Liver (tissue), 9 donors: ENCODE results near the gene FLAD1. TPM values are rescaled to one million over a fixed set of nuclear protein-coding genes. Genes with fewer than 3 reads are reported as not detected.

ENCODE experiments used
- DNase-seq: peaks from one replicate; pipeline ENCODE4 v3.0.0-alpha.2; 2017; ENCODE audit warnings: low spot score
- H3K27ac ChIP-seq, 2 donors: one replicate each; pipeline ENCODE4 v1.7.0; 2013; ENCODE audit warnings: inconsistent platforms in 2 of 2, low read length in 2 of 2, control low read depth in 1 of 2, low read depth in 1 of 2, mild to moderate bottlenecking in 1 of 2
- H3K27me3 ChIP-seq, 4 donors: one replicate each; pipeline versions ENCODE4 v1.6.1 to v1.7.0; 2013; ENCODE audit warnings: low read length in 3 of 4, inconsistent platforms in 1 of 4, mild to moderate bottlenecking in 1 of 4, moderate library complexity in 1 of 4; ENCODE audit not compliant: control insufficient read depth in 4 of 4, insufficient read depth in 4 of 4
- H3K36me3 ChIP-seq, 4 donors: one replicate each; pipeline versions ENCODE4 v1.6.1 to v1.7.0; 2013; ENCODE audit warnings: low read length in 3 of 4, mild to moderate bottlenecking in 3 of 4, low read depth in 1 of 4, moderate library complexity in 1 of 4; ENCODE audit not compliant: control insufficient read depth in 4 of 4, insufficient read depth in 3 of 4
- H3K4me1 ChIP-seq, 4 donors: one replicate each; pipeline versions ENCODE4 v1.6.1 to v1.7.0; 2013; ENCODE audit warnings: low read length in 3 of 4, mild to moderate bottlenecking in 3 of 4, moderate library complexity in 1 of 4; ENCODE audit not compliant: control insufficient read depth in 4 of 4, insufficient read depth in 4 of 4
- H3K4me3 ChIP-seq, 3 donors: one replicate each; pipeline versions ENCODE4 v1.6.1 to v1.7.0; 2013; ENCODE audit warnings: low read length in 3 of 3, control low read depth in 1 of 3, low read depth in 1 of 3, mild to moderate bottlenecking in 1 of 3
- H3K9ac ChIP-seq, 2 donors: one replicate each; pipeline ENCODE4 v1.7.0; 2013; ENCODE audit warnings: low read length in 2 of 2, mild to moderate bottlenecking in 2 of 2, moderate library complexity in 2 of 2, control low read depth in 1 of 2, low read depth in 1 of 2
- H3K9me3 ChIP-seq, 4 donors: one replicate each; pipeline versions ENCODE4 v1.6.1 to v1.7.0; 2013; ENCODE audit warnings: low read length in 3 of 4; ENCODE audit not compliant: control insufficient read depth in 4 of 4
- ATF3 ChIP-seq: IDR thresholded peaks from 2 replicates; pipeline ENCODE4 v1.6.1; 2016; ENCODE audit warnings: antibody characterized with exemption
- CTCF ChIP-seq: fragments of 150-350 bp; IDR thresholded peaks from 2 replicates; pipeline ENCODE4 v1.5.1; 2017; ENCODE audit warnings: improper control_type of control experiment, low read depth, low read length; ENCODE audit not compliant: missing input control
- FOXA1 ChIP-seq: IDR thresholded peaks from 2 replicates; pipeline ENCODE4 v1.6.1; 2016; ENCODE audit warnings: antibody characterized with exemption
- FOXA2 ChIP-seq: IDR thresholded peaks from 2 replicates; pipeline ENCODE4 v1.6.1; 2016; ENCODE audit warnings: antibody characterized with exemption
- GABPA ChIP-seq, 2 donors: IDR thresholded peaks in 1 of 2; conservative IDR thresholded peaks in 1 of 2; 2 replicates each; pipeline ENCODE4 v1.6.1; 2016; ENCODE audit warnings: antibody characterized with exemption in 2 of 2, mild to moderate bottlenecking in 1 of 2, moderate library complexity in 1 of 2
- HNF4A ChIP-seq, 2 donors: conservative IDR thresholded peaks; 2 replicates each; pipeline ENCODE4 v1.6.1; 2016; ENCODE audit warnings: antibody characterized with exemption in 2 of 2, mild to moderate bottlenecking in 2 of 2
- HNF4G ChIP-seq: IDR thresholded peaks from 2 replicates; pipeline ENCODE4 v1.6.1; 2016; ENCODE audit warnings: antibody characterized with exemption
- JUND ChIP-seq, 2 donors: IDR thresholded peaks; 2 replicates each; pipeline ENCODE4 v1.6.1; 2016; ENCODE audit warnings: antibody characterized with exemption in 2 of 2
- MAX ChIP-seq: IDR thresholded peaks from 2 replicates; pipeline ENCODE4 v1.6.1; 2016; ENCODE audit warnings: antibody characterized with exemption
- NR2F2 ChIP-seq: IDR thresholded peaks from 2 replicates; pipeline ENCODE4 v1.6.1; 2016; ENCODE audit warnings: antibody characterized with exemption
- RAD21 ChIP-seq, 2 donors: IDR thresholded peaks; 2 replicates each; pipeline ENCODE4 v1.6.1; 2016; ENCODE audit warnings: antibody characterized with exemption in 2 of 2, mild to moderate bottlenecking in 2 of 2
- REST ChIP-seq: IDR thresholded peaks from 2 replicates; pipeline ENCODE4 v1.6.1; 2016; ENCODE audit warnings: antibody characterized with exemption, mild to moderate bottlenecking
- RXRA ChIP-seq, 2 donors: IDR thresholded peaks; 2 replicates each; pipeline ENCODE4 v1.6.1; 2017 to 2018; ENCODE audit warnings: antibody characterized with exemption in 2 of 2, mild to moderate bottlenecking in 1 of 2
- SP1 ChIP-seq: IDR thresholded peaks from 2 replicates; pipeline ENCODE4 v1.6.1; 2018; ENCODE audit warnings: antibody characterized with exemption, mild to moderate bottlenecking
- TAF1 ChIP-seq: conservative IDR thresholded peaks from 2 replicates; pipeline ENCODE4 v1.6.1; 2016; ENCODE audit warnings: antibody characterized with exemption, mild to moderate bottlenecking
- YY1 ChIP-seq: IDR thresholded peaks from 2 replicates; pipeline ENCODE4 v1.6.1; 2016; ENCODE audit warnings: antibody characterized with exemption, mild to moderate bottlenecking
- ZBTB33 ChIP-seq: IDR thresholded peaks from 2 replicates; pipeline ENCODE4 v1.6.1; 2016; ENCODE audit warnings: antibody characterized with exemption
- WGBS: extraction: QIAGEN DNeasy Blood & Tissue Kit; methylation state at CpG from one replicate; pipeline ENCODE4 v1.1.7; 2013; 5-methylcytosine and 5-hydroxymethylcytosine counted together
- polyA plus RNA-seq, 2 donors: library from polyadenylated mRNA; stranded (reverse) in 1 of 2; unstranded in 1 of 2; fragments of 200-250 nt in 1 of 2; fragments of >200 nt in 1 of 2; fragmentation: Nextera tagmentation in 1 of 2; extraction: Ambion mirVana in 1 of 2; gene quantifications; one replicate each; pipeline versions ENCODE4 v1.2.1 to v1.2.3, GENCODE V29; 2013 to 2015
- total RNA-seq, 2 donors: library from RNA; depleted of rRNA; stranded (reverse); fragments of >200 nt; gene quantifications; one replicate each; pipeline ENCODE4 v1.2.3, GENCODE V29; 2014
- donor health status: healthy.
- donor health status: healthy.
- donor health status: healthy.
- donor health status: healthy.
- donor health status: healthy.

FLAD1 gene
- total and polyA plus RNA-seq, 4 donors: 10.4 to 31.6 (median 22.5) TPM

GRCh38 chr1:155008015-155008941 is 25.1 kb downstream of the FLAD1 start:
- 54% methylated on average over 16 of the region's 16 CpGs for WGBS
- Histone ChIP-seq H3K9ac (peak overlapping the region in 1 of 2 donors; percentile 14), H3K9me3 (no peaks in the 10 kb centered on the region), H3K4me3 (peak overlapping the region in 1 of 3 donors; percentile 13), H3K27me3 (no peaks in the 10 kb centered on the region), H3K4me1 (peaks cover 63 to 91% (median 82%) of the 10 kb centered on the region in 4 donors), H3K27ac (peak overlapping the region; percentile 87 to 99), H3K36me3 (no peaks in the 10 kb centered on the region)
- TF ChIP-seq REST: no peak
- no peak for TF ChIP-seq TAF1
- no peak for TF ChIP-seq ZBTB33
- no peak for TF ChIP-seq HNF4G
- TF ChIP-seq GABPA (IDR thresholded peaks at IDR 0.05 in 1 of 2, conservative IDR thresholded peaks at IDR 0.05 in 1 of 2): no peak
- TF ChIP-seq FOXA1: no peak
- no peak for TF ChIP-seq NR2F2
- no peak for TF ChIP-seq MAX
- no peak for TF ChIP-seq HNF4A (conservative IDR thresholded peaks at IDR 0.05)
- TF ChIP-seq CTCF: no peak
- no peak for TF ChIP-seq JUND (IDR thresholded peaks at IDR 0.05)
- no peak for TF ChIP-seq SP1
- no peak for TF ChIP-seq RXRA (IDR thresholded peaks at IDR 0.05)
- no peak for TF ChIP-seq FOXA2
- no peak for TF ChIP-seq YY1
- no peak for TF ChIP-seq ATF3
- no peak for TF ChIP-seq RAD21 (IDR thresholded peaks at IDR 0.05)
- DNase-seq: no peak
